Duodenal mucosa (tissue), 2 donors: ENCODE measurements around the gene RALBP1.

Experiments used
- H3K27ac ChIP-seq: one replicate; pipeline ENCODE4 v1.7.0; 2013; ENCODE audit warnings: low read depth, low read length
- H3K27me3 ChIP-seq, 2 donors: one replicate each; pipeline ENCODE4 v1.7.0; 2013; ENCODE audit warnings: low read length in 2 of 2, control low read depth in 1 of 2; ENCODE audit not compliant: insufficient read depth in 2 of 2, control insufficient read depth in 1 of 2
- H3K36me3 ChIP-seq, 2 donors: one replicate each; pipeline ENCODE4 v1.7.0; 2013; ENCODE audit warnings: low read length in 2 of 2, control low read depth in 1 of 2; ENCODE audit not compliant: insufficient read depth in 2 of 2, control insufficient read depth in 1 of 2
- H3K4me1 ChIP-seq, 2 donors: one replicate each; pipeline ENCODE4 v1.7.0; 2013; ENCODE audit warnings: low read length in 2 of 2, control low read depth in 1 of 2; ENCODE audit not compliant: insufficient read depth in 2 of 2, control insufficient read depth in 1 of 2
- H3K4me3 ChIP-seq, 2 donors: one replicate each; pipeline ENCODE4 v1.7.0; 2013; ENCODE audit warnings: low read length in 2 of 2, low read depth in 1 of 2
- H3K9ac ChIP-seq, 2 donors: one replicate each; pipeline ENCODE4 v1.7.0; 2013; ENCODE audit warnings: low read length in 2 of 2, low read depth in 1 of 2
- H3K9me3 ChIP-seq, 2 donors: one replicate each; pipeline ENCODE4 v1.7.0; 2013; ENCODE audit warnings: low read length in 2 of 2, control low read depth in 1 of 2; ENCODE audit not compliant: control insufficient read depth in 1 of 2

Gene RALBP1

GRCh38 chr18:9561759-9562158 lies 86.4 kb downstream of the RALBP1 start:
- H3K27ac ChIP-seq: no peak overlapping the region
- no peaks in the 10 kb centered on the region for H3K9me3 ChIP-seq
- peaks cover 39 to 64% of the 10 kb centered on the region in 2 donors for H3K36me3 ChIP-seq

GRCh38 chr18:9562584-9562983 lies 87.3 kb downstream of the RALBP1 start:
- peaks cover 36 to 62% of the 10 kb centered on the region in 2 donors for H3K36me3 ChIP-seq
- H3K4me3 ChIP-seq: no peak overlapping the region
- no peaks in the 10 kb centered on the region for H3K9me3 ChIP-seq
- no peaks in the 10 kb centered on the region for H3K4me1 ChIP-seq
- H3K27me3 ChIP-seq: no peaks in the 10 kb centered on the region
- H3K27ac ChIP-seq: no peak overlapping the region
- H3K9ac ChIP-seq: no peak overlapping the region

More at GRCh38 chr18:9561759-9562158, 86.4 kb downstream of the RALBP1 start:
- H3K4me3 ChIP-seq: no peak overlapping the region
- H3K4me1 ChIP-seq: no peaks in the 10 kb centered on the region
- no peaks in the 10 kb centered on the region for H3K27me3 ChIP-seq
- H3K9ac ChIP-seq: no peak overlapping the region

- Histone ChIP-seq H3K4me3 (no peak overlapping the region), H3K27me3 (no peaks in the 10 kb centered on the region), H3K36me3 (peaks cover 39 to 62% of the 10 kb centered on the region in 2 donors), H3K9ac (no peak overlapping the region), H3K4me1 (no peaks in the 10 kb centered on the region), H3K27ac (no peak overlapping the region), H3K9me3 (no peaks in the 10 kb centered on the region)
These were observed 88.0 kb downstream of the RALBP1 start for GRCh38 chr18:9563331-9563730.

- Histone ChIP-seq H3K27me3 (no peaks in the 10 kb centered on the region), H3K27ac (no peak overlapping the region), H3K4me3 (no peak overlapping the region), H3K9ac (no peak overlapping the region), H3K36me3 (peaks cover 34 to 59% of the 10 kb centered on the region in 2 donors), H3K4me1 (peaks cover 0 to 5% of the 10 kb centered on the region in 2 donors), H3K9me3 (no peaks in the 10 kb centered on the region)
These were observed 90.1 kb downstream of the RALBP1 start for GRCh38 chr18:9565407-9565806.

- Histone ChIP-seq H3K9ac (no peak overlapping the region), H3K27ac (no peak overlapping the region), H3K9me3 (no peaks in the 10 kb centered on the region), H3K4me3 (no peak overlapping the region), H3K36me3 (peaks cover 26 to 47% of the 10 kb centered on the region in 2 donors), H3K27me3 (no peaks in the 10 kb centered on the region), H3K4me1 (peaks cover 0 to 9% of the 10 kb centered on the region in 2 donors)
These were observed 92.9 kb downstream of the RALBP1 start for GRCh38 chr18:9568186-9568585.

- Histone ChIP-seq H3K4me1 (peaks cover 0 to 9% of the 10 kb centered on the region in 2 donors), H3K27me3 (no peaks in the 10 kb centered on the region), H3K9me3 (no peaks in the 10 kb centered on the region), H3K9ac (no peak overlapping the region), H3K4me3 (no peak overlapping the region), H3K36me3 (peaks cover 24 to 44% of the 10 kb centered on the region in 2 donors), H3K27ac (no peak overlapping the region)
These were observed 93.9 kb downstream of the RALBP1 start for GRCh38 chr18:9569178-9569577.

GRCh38 chr18:9570255-9570654 lies 94.9 kb downstream of the RALBP1 start:
- peaks cover 30 to 38% of the 10 kb centered on the region in 2 donors for H3K36me3 ChIP-seq
- no peak overlapping the region for H3K9ac ChIP-seq
- H3K9me3 ChIP-seq: no peaks in the 10 kb centered on the region
- H3K27me3 ChIP-seq: no peaks in the 10 kb centered on the region
- H3K4me1 ChIP-seq: peaks cover 0 to 9% of the 10 kb centered on the region in 2 donors
- no peak overlapping the region for H3K4me3 ChIP-seq
- H3K27ac ChIP-seq: no peak overlapping the region

GRCh38 chr18:9571546-9571945 lies 96.2 kb downstream of the RALBP1 start:
- H3K27ac ChIP-seq: no peak overlapping the region
- H3K27me3 ChIP-seq: no peaks in the 10 kb centered on the region
- H3K9me3 ChIP-seq: no peaks in the 10 kb centered on the region
- H3K9ac ChIP-seq: no peak overlapping the region
- H3K36me3 ChIP-seq: peaks cover 26 to 35% of the 10 kb centered on the region in 2 donors
- peaks cover 0 to 17% of the 10 kb centered on the region in 2 donors for H3K4me1 ChIP-seq
- no peak overlapping the region for H3K4me3 ChIP-seq

GRCh38 chr18:9574473-9575115 lies 99.3 kb downstream of the RALBP1 start:
- H3K36me3 ChIP-seq: peaks cover 19 to 28% of the 10 kb centered on the region in 2 donors
- H3K4me3 ChIP-seq: no peak overlapping the region
- H3K27me3 ChIP-seq: no peaks in the 10 kb centered on the region
- H3K9ac ChIP-seq: no peak overlapping the region
- no peaks in the 10 kb centered on the region for H3K9me3 ChIP-seq
- H3K4me1 ChIP-seq: peaks cover 0 to 17% of the 10 kb centered on the region in 2 donors
- no peak overlapping the region for H3K27ac ChIP-seq

GRCh38 chr18:9575558-9575957 lies 100.2 kb downstream of the RALBP1 start:
- Histone ChIP-seq H3K9me3 (no peaks in the 10 kb centered on the region), H3K9ac (no peak overlapping the region), H3K27ac (no peak overlapping the region), H3K36me3 (peaks cover 19 to 28% of the 10 kb centered on the region in 2 donors), H3K4me3 (no peak overlapping the region), H3K27me3 (no peaks in the 10 kb centered on the region), H3K4me1 (peaks cover 0 to 10% of the 10 kb centered on the region in 2 donors)
